ENCODE results near the gene RNF157.

The RNF157 gene

DNA sequence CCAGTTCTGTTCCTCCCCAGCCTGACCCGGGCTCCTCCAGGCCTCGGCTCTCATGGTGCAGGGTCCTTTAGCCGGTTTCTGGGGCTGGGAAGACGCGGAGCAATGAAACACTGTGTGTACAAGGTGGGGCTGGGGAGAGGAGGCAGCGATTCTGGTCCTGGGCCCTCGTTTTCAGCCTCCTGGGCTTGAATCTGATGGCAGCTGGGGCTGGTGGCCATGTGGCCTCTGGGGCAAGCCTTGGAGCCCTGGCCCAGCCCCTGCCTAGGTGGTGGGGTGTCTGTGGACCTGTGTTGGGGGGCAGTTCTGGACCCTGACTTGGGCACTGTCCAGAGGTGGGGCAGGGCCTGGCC is 103.3 kb downstream of the RNF157 start (continued):
- TF ChIP-seq, protein P1, sequence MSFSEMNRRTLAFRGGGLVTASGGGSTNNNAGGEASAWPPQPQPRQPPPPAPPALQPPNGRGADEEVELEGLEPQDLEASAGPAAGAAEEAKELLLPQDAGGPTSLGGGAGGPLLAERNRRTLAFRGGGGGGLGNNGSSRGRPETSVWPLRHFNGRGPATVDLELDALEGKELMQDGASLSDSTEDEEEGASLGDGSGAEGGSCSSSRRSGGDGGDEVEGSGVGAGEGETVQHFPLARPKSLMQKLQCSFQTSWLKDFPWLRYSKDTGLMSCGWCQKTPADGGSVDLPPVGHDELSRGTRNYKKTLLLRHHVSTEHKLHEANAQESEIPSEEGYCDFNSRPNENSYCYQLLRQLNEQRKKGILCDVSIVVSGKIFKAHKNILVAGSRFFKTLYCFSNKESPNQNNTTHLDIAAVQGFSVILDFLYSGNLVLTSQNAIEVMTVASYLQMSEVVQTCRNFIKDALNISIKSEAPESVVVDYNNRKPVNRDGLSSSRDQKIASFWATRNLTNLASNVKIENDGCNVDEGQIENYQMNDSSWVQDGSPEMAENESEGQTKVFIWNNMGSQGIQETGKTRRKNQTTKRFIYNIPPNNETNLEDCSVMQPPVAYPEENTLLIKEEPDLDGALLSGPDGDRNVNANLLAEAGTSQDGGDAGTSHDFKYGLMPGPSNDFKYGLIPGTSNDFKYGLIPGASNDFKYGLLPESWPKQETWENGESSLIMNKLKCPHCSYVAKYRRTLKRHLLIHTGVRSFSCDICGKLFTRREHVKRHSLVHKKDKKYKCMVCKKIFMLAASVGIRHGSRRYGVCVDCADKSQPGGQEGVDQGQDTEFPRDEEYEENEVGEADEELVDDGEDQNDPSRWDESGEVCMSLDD (tag by site-specific recombination; IDR thresholded peaks at IDR 0.05) = no peak
- TF ChIP-seq, protein P2, sequence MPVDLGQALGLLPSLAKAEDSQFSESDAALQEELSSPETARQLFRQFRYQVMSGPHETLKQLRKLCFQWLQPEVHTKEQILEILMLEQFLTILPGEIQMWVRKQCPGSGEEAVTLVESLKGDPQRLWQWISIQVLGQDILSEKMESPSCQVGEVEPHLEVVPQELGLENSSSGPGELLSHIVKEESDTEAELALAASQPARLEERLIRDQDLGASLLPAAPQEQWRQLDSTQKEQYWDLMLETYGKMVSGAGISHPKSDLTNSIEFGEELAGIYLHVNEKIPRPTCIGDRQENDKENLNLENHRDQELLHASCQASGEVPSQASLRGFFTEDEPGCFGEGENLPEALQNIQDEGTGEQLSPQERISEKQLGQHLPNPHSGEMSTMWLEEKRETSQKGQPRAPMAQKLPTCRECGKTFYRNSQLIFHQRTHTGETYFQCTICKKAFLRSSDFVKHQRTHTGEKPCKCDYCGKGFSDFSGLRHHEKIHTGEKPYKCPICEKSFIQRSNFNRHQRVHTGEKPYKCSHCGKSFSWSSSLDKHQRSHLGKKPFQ (tag by site-specific recombination; IDR thresholded peaks at IDR 0.05) = no peak
- no peak for TF ChIP-seq ZNF423 (tag by site-specific recombination; IDR thresholded peaks at IDR 0.05)
- TF ChIP-seq, protein P3, sequence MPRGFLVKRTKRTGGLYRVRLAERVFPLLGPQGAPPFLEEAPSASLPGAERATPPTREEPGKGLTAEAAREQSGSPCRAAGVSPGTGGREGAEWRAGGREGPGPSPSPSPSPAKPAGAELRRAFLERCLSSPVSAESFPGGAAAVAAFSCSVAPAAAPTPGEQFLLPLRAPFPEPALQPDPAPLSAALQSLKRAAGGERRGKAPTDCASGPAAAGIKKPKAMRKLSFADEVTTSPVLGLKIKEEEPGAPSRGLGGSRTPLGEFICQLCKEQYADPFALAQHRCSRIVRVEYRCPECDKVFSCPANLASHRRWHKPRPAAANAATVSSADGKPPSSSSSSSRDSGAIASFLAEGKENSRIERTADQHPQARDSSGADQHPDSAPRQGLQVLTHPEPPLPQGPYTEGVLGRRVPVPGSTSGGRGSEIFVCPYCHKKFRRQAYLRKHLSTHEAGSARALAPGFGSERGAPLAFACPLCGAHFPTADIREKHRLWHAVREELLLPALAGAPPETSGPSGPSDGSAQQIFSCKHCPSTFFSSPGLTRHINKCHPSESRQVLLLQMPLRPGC (tag by site-specific recombination; IDR thresholded peaks at IDR 0.05) = no peak
- TF ChIP-seq, protein P4, sequence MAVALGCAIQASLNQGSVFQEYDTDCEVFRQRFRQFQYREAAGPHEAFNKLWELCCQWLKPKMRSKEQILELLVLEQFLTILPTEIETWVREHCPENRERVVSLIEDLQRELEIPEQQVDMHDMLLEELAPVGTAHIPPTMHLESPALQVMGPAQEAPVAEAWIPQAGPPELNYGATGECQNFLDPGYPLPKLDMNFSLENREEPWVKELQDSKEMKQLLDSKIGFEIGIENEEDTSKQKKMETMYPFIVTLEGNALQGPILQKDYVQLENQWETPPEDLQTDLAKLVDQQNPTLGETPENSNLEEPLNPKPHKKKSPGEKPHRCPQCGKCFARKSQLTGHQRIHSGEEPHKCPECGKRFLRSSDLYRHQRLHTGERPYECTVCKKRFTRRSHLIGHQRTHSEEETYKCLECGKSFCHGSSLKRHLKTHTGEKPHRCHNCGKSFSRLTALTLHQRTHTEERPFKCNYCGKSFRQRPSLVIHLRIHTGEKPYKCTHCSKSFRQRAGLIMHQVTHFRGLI (tag by site-specific recombination; IDR thresholded peaks at IDR 0.05) = no peak

DNA sequence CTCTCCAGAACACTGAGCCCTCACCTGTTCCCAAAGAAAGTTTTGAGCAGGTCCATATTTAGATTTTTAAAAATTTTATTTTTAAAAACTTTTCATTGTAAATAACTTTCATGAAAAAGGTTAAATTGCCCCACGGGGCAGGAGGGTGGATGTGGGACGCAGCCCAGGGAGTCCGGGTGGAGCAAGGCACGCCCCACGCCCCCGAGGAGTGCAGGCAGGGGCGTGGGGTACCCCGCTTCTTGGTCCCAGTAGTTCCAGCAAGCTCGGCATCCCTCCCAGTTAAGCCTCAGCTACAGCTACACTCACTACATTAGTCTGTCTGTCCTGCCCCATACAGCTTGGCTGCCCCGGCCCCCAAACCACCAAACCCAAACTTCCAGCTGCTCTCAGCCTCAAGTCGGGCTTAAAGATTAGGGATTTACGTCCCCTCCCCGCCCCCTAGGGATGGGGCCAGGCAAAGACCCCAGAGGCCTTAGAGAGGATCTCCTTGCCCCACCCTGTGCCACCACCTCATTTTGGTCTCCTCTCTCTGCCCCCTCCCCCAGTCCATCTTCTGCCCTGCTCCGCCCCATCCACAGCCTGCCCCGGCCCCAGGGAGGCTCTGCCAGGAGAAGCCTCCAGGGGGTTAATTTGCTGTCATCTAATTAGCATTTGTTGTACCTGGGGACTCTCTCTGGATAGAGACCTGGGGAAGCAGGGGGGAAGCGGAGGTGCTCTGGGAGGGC is 103.9 kb downstream of the RNF157 start:
- peaks cover 8% of the 10 kb centered on the region for H3K4me1 ChIP-seq (ENCODE audit: control insufficient read depth, insufficient read depth, low read length)
- CTCF ChIA-PET = no interaction called here

DNA sequence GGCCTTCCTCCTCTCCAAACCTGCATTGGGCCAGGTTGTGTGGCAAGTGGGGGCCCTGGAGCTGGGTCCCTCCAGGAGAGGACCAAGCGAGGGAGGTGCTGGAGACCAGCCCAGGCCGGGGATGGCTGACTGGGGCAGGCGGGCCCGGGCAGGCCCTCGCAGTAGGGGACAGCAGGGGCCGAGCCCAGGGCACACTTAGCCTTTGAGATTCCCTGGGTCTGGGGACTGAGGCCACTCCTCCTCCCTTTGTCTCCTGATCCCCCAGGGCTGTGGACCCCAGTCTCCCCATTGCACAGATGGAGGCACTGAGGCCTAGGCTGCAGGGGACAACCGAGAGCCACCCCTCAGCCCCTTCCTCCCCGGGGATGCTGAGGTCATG is 104.5 kb downstream of the RNF157 start:
- POLR2A ChIA-PET = interaction anchor here (1.2 kb wide), 1 partner anchor 12 kb away, joined by 3 read pairs; no protein-coding TSS in a partner anchor
- Histone ChIP-seq H3K4me3 (ENCODE audit: low read depth, low read length) (no peak overlapping the region), H3K27ac (ENCODE audit: extremely low read depth, low read depth, low read length) (no peak overlapping the region), H3K36me3 (ENCODE audit: control insufficient read depth in 2 of 2, insufficient read depth in 1 of 2, low read length in 2 of 2) (no peaks in the 10 kb centered on the region), H3K9me3 (ENCODE audit: control insufficient read depth, insufficient read depth, low read depth, low read length) (no peaks in the 10 kb centered on the region), H3K4me1 (ENCODE audit: control insufficient read depth, insufficient read depth, low read length) (peaks cover 4% of the 10 kb centered on the region)
- CTCF ChIA-PET = no interaction called here
- no peak for TF ChIP-seq ZNF157 (tag by site-specific recombination; IDR thresholded peaks at IDR 0.05)
- TF ChIP-seq RBAK (tag by site-specific recombination; IDR thresholded peaks at IDR 0.05) = no peak
- TF ChIP-seq ZNF701 (tag by site-specific recombination; IDR thresholded peaks at IDR 0.05) = no peak
- no peak for TF ChIP-seq ZNF747 (tag by site-specific recombination; IDR thresholded peaks at IDR 0.05)
- TF ChIP-seq, protein P5, sequence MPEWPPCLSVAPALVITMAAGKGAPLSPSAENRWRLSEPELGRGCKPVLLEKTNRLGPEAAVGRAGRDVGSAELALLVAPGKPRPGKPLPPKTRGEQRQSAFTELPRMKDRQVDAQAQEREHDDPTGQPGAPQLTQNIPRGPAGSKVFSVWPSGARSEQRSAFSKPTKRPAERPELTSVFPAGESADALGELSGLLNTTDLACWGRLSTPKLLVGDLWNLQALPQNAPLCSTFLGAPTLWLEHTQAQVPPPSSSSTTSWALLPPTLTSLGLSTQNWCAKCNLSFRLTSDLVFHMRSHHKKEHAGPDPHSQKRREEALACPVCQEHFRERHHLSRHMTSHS (tag by site-specific recombination; IDR thresholded peaks at IDR 0.05) = no peak
- TF ChIP-seq GLIS1 (tag by site-specific recombination; IDR thresholded peaks at IDR 0.05) = peak; percentile 36
- TF ChIP-seq EGR2 (tag by site-specific recombination; IDR thresholded peaks at IDR 0.05; ENCODE audit: low read depth) = no peak

More for the DNA sequence above, 103.9 kb downstream of the RNF157 start:
- POLR2A ChIA-PET = no interaction called here
- Histone ChIP-seq H3K4me3 (ENCODE audit: low read depth, low read length) (no peak overlapping the region), H3K36me3 (ENCODE audit: control insufficient read depth in 2 of 2, insufficient read depth in 1 of 2, low read length in 2 of 2) (no peaks in the 10 kb centered on the region), H3K9me3 (ENCODE audit: control insufficient read depth, insufficient read depth, low read depth, low read length) (no peaks in the 10 kb centered on the region), H3K27ac (ENCODE audit: extremely low read depth, low read depth, low read length) (no peak overlapping the region)
- TF ChIP-seq ZSCAN23 (tag by site-specific recombination; IDR thresholded peaks at IDR 0.05) (no peak), GLIS1 (tag by site-specific recombination; IDR thresholded peaks at IDR 0.05) (peak; percentile 22; the same call in 1 of the 2 replicates), ZNF324 (tag by site-specific recombination; IDR thresholded peaks at IDR 0.05) (no peak), ZNF510 (tag by site-specific recombination; IDR thresholded peaks at IDR 0.05; ENCODE audit: insufficient replicate concordance) (no peak), ZNF529 (tag by site-specific recombination; IDR thresholded peaks at IDR 0.05; ENCODE audit: insufficient replicate concordance) (no peak), ZNF121 (tag by site-specific recombination; IDR thresholded peaks at IDR 0.05) (0 out of 2 replicates have a peak, but pooled peaks have one; percentile 22), ZNF433 (tag by site-specific recombination; IDR thresholded peaks at IDR 0.05; ENCODE audit: low read depth) (no peak)
- TF ChIP-seq, protein P6, sequence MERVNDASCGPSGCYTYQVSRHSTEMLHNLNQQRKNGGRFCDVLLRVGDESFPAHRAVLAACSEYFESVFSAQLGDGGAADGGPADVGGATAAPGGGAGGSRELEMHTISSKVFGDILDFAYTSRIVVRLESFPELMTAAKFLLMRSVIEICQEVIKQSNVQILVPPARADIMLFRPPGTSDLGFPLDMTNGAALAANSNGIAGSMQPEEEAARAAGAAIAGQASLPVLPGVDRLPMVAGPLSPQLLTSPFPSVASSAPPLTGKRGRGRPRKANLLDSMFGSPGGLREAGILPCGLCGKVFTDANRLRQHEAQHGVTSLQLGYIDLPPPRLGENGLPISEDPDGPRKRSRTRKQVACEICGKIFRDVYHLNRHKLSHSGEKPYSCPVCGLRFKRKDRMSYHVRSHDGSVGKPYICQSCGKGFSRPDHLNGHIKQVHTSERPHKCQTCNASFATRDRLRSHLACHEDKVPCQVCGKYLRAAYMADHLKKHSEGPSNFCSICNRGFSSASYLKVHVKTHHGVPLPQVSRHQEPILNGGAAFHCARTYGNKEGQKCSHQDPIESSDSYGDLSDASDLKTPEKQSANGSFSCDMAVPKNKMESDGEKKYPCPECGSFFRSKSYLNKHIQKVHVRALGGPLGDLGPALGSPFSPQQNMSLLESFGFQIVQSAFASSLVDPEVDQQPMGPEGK (tag by site-specific recombination; IDR thresholded peaks at IDR 0.05) = 0 out of 2 replicates have a peak, but pooled peaks have one; percentile 22

Data from HEK293 (cell line).